ENCODE measurements around the gene PAX7.

DNA sequence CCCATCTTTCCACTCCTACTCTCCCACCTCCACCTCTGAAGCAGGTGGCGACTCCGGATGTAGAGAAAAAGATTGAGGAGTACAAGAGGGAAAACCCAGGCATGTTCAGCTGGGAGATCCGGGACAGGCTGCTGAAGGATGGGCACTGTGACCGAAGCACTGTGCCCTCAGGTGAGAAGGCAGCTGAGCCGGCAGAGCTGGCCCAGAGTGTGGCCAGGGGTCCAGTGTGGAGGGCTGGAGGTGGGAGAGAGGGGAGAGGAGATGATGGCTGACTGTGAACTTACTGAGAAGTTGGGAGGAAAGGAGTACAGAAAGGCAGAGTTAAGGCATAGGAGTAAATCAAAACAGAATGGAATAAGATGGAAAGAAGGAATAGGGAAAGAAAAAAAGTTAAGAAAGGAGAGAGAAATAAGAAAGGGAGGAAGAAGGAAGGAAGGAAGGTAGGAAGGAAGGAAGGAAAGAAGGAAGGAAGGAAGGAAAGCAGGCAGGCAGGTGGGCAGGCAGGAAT lies 4.5 kb downstream of the PAX7 start:
- TF ChIP-seq RXRA (IDR thresholded peaks at IDR 0.05; ENCODE audit: borderline replicate concordance, low read depth) (no peak), POLR2AphosphoS5 (IDR thresholded peaks at IDR 0.05; ENCODE audit: low read depth, low read length) (no peak), SMC3 (IDR thresholded peaks at IDR 0.05; ENCODE audit: low read depth, low read length) (no peak), EZH2phosphoT487 (IDR thresholded peaks at IDR 0.05; ENCODE audit: borderline replicate concordance, low read depth) (no peak), TCF12 (IDR thresholded peaks at IDR 0.05) (no peak), RAD21 (IDR thresholded peaks at IDR 0.05; ENCODE audit: low read length) (no peak), EP300 (IDR thresholded peaks at IDR 0.05; ENCODE audit: borderline replicate concordance in 1 of 2, low read depth in 1 of 2, low read length in 1 of 2) (no peak), SIN3A (IDR thresholded peaks at IDR 0.05; ENCODE audit: borderline replicate concordance, low read depth, low read length) (no peak)
- TF ChIP-seq, protein P1, sequence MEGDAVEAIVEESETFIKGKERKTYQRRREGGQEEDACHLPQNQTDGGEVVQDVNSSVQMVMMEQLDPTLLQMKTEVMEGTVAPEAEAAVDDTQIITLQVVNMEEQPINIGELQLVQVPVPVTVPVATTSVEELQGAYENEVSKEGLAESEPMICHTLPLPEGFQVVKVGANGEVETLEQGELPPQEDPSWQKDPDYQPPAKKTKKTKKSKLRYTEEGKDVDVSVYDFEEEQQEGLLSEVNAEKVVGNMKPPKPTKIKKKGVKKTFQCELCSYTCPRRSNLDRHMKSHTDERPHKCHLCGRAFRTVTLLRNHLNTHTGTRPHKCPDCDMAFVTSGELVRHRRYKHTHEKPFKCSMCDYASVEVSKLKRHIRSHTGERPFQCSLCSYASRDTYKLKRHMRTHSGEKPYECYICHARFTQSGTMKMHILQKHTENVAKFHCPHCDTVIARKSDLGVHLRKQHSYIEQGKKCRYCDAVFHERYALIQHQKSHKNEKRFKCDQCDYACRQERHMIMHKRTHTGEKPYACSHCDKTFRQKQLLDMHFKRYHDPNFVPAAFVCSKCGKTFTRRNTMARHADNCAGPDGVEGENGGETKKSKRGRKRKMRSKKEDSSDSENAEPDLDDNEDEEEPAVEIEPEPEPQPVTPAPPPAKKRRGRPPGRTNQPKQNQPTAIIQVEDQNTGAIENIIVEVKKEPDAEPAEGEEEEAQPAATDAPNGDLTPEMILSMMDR (IDR thresholded peaks at IDR 0.05) = no peak
- TF ChIP-seq, protein P2, sequence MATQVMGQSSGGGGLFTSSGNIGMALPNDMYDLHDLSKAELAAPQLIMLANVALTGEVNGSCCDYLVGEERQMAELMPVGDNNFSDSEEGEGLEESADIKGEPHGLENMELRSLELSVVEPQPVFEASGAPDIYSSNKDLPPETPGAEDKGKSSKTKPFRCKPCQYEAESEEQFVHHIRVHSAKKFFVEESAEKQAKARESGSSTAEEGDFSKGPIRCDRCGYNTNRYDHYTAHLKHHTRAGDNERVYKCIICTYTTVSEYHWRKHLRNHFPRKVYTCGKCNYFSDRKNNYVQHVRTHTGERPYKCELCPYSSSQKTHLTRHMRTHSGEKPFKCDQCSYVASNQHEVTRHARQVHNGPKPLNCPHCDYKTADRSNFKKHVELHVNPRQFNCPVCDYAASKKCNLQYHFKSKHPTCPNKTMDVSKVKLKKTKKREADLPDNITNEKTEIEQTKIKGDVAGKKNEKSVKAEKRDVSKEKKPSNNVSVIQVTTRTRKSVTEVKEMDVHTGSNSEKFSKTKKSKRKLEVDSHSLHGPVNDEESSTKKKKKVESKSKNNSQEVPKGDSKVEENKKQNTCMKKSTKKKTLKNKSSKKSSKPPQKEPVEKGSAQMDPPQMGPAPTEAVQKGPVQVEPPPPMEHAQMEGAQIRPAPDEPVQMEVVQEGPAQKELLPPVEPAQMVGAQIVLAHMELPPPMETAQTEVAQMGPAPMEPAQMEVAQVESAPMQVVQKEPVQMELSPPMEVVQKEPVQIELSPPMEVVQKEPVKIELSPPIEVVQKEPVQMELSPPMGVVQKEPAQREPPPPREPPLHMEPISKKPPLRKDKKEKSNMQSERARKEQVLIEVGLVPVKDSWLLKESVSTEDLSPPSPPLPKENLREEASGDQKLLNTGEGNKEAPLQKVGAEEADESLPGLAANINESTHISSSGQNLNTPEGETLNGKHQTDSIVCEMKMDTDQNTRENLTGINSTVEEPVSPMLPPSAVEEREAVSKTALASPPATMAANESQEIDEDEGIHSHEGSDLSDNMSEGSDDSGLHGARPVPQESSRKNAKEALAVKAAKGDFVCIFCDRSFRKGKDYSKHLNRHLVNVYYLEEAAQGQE (IDR thresholded peaks at IDR 0.05; ENCODE audit: low read depth, low read length) = no peak
- TF ChIP-seq, protein P3, sequence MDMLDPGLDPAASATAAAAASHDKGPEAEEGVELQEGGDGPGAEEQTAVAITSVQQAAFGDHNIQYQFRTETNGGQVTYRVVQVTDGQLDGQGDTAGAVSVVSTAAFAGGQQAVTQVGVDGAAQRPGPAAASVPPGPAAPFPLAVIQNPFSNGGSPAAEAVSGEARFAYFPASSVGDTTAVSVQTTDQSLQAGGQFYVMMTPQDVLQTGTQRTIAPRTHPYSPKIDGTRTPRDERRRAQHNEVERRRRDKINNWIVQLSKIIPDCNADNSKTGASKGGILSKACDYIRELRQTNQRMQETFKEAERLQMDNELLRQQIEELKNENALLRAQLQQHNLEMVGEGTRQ (IDR thresholded peaks at IDR 0.05; ENCODE audit: borderline replicate concordance, low read depth, low read length) = no peak
- TF ChIP-seq, protein P4, sequence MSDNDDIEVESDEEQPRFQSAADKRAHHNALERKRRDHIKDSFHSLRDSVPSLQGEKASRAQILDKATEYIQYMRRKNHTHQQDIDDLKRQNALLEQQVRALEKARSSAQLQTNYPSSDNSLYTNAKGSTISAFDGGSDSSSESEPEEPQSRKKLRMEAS (IDR thresholded peaks at IDR 0.05; ENCODE audit: low read depth) = no peak

All from SK-N-SH (cell line).